ENCODE data around the gene GOLGA6A. TPM values are rescaled to one million over a fixed set of nuclear protein-coding genes. Genes with fewer than 3 reads are reported as not detected.
"Not testable (repeated sequence)": the region's sequence is repeated elsewhere in the genome, so short reads cannot be mapped to it uniquely, and the experiment has no call there.

The GOLGA6A gene
- total and polyA plus RNA-seq, 3 experiments from 2014 or later = 0.07 TPM; not detected in 2

DNA sequence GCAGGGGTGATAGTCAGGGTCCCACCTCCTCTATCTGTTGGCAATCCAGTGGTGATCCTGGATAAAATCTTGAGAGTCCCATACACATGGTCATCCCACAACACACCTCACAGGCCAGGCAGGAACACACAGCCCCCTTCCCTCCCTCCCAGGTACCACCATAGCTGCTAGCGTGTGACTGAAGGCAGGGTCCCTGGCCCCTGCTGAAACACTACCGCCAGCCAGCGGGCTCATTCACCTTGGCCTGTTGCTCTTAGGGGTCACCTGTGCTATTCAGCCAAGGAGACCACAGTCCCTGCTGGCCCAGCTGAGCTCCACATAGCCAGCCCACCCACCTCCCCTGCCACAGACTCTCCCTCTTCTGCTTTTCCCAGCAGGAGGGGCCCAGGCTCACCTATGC is 18.2 kb downstream of the GOLGA6A start:
- CTCF ChIA-PET = not testable (repeated sequence)

DNA sequence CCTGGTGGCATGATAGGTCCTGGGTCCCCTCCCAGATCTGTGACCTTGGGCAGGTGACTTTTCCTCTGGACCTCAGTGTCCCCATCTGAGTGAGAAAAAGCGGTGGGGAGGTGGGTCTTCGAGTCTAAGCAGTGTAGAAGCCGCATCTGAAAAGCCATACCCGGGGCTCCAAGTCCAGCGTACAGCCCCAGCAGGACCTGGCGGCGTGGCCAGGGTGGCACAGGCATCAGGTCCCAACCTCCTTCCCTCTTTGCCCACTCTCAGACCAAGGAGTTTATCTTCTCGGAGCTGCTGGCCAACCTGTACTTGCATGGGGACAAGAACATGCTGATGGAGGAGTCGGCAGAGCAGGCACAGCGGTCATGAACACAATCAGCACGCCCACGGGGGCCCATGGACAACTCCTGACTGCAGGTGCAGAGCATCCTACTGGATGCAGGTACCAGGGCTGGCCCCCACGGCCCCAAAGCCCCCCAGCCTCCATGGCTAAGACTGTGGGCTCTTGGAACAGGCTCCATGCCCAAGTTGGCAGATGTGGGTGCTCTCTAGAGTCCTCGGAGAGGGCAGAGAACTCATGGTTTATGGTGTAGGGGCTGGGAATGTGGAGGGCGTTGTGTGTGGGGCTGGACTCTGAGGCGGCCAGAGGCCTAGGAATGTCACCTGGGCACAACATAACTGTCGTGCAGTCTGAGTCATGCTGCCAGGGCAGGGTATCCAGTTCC is 18.8 kb downstream of the GOLGA6A start:
- H3K9me3 Mint-ChIP-seq; H3K27ac Mint-ChIP-seq; H3K4me3 Mint-ChIP-seq; H3K4me1 ChIP-seq (ENCODE audit: insufficient read depth, low read length); H3K27me3 Mint-ChIP-seq; H3K9me3 ChIP-seq (ENCODE audit: low read length); H3K27me3 ChIP-seq (ENCODE audit: insufficient read depth, low read length, poor library complexity, severe bottlenecking); POLR2A ChIA-PET; DNase-seq; CTCF ChIA-PET; H3K4me3 ChIP-seq (ENCODE audit: low read length); H3K27ac ChIP-seq (ENCODE audit: low read depth, low read length); H3K36me3 Mint-ChIP-seq; H3K36me3 ChIP-seq (ENCODE audit: insufficient read depth, low read length): not testable (repeated sequence)
- H3K4me1 Mint-ChIP-seq = peaks cover 6 to 11% (median 7%) of the 10 kb centered on the region in 3 donors

More for the DNA sequence above, 18.2 kb downstream of the GOLGA6A start:
- H3K27ac ChIP-seq (ENCODE audit: low read depth, low read length); H3K9me3 Mint-ChIP-seq; H3K27ac Mint-ChIP-seq; H3K4me1 Mint-ChIP-seq; H3K27me3 Mint-ChIP-seq; H3K36me3 ChIP-seq (ENCODE audit: insufficient read depth, low read length); POLR2A ChIA-PET; H3K9me3 ChIP-seq (ENCODE audit: low read length); H3K4me1 ChIP-seq (ENCODE audit: insufficient read depth, low read length); H3K4me3 Mint-ChIP-seq; H3K36me3 Mint-ChIP-seq; H3K27me3 ChIP-seq (ENCODE audit: insufficient read depth, low read length, poor library complexity, severe bottlenecking); DNase-seq; H3K4me3 ChIP-seq (ENCODE audit: low read length): not testable (repeated sequence)

DNA sequence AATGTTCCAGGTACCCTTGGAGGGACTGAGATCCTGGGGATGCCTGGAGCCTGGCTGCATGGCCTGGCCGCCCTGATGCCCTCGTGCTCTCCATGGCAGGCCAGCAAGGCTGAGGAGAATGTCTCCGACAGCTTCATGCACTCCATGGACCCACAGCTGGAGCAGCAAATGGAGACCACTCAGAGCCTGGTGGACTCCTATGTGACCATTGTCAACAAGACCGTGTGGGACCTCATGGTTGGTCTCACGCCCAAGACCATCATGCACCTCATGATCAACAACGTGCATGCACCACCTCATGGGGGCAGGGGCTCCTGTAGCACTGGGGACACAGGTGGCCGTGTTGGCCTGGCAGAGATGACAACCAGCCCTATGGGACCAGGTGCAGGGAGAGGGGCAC is 19.7 kb downstream of the GOLGA6A start:
- DNase-seq = no peak
- Histone ChIP-seq H3K27ac (ENCODE audit: low read depth, low read length) (no peak overlapping the region), H3K36me3 (ENCODE audit: insufficient read depth, low read length) (no peaks in the 10 kb centered on the region), H3K27me3 (ENCODE audit: insufficient read depth, low read length, poor library complexity, severe bottlenecking) (no peaks in the 10 kb centered on the region), H3K4me1 (ENCODE audit: insufficient read depth, low read length) (peaks cover 6% of the 10 kb centered on the region), H3K4me3 (ENCODE audit: low read length) (no peak overlapping the region), H3K9me3 (ENCODE audit: low read length) (no peaks in the 10 kb centered on the region)
- peaks cover 0 to 4% (median 0%) of the 10 kb centered on the region in 3 donors for H3K36me3 Mint-ChIP-seq
- no peak overlapping the region for H3K4me3 Mint-ChIP-seq
- H3K4me1 Mint-ChIP-seq = peaks cover 6 to 11% (median 7%) of the 10 kb centered on the region in 3 donors
- no peak overlapping the region for H3K27ac Mint-ChIP-seq
- ChIA-PET CTCF (no interaction called here), POLR2A (no interaction called here)
- no peaks in the 10 kb centered on the region for H3K9me3 Mint-ChIP-seq
- peaks cover 0 to 3% of the 10 kb centered on the region in 2 donors for H3K27me3 Mint-ChIP-seq

DNA sequence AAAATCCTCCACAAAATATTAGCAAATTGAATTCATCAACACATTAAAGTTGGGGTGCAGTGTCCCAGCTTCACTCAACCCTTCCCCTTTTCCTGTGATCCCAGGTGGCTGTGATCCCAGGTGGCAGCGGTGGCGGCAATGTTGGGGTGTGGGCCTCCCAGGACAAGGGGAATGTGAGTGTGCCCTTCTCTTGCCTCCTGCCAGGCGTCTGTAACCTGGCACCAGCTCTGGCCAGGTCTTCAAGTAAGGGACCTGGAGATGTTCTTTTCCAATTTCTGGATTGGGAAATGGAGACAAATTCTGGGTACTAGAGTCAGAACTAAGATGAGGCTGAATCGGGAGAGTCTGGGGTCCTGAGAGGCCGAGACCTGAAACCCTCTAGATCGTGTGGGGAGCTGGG is 20.1 kb downstream of the GOLGA6A start:
- POLR2A ChIA-PET = no interaction called here
- Mint-ChIP-seq H3K4me1 (peaks cover 6 to 11% (median 7%) of the 10 kb centered on the region in 3 donors), H3K36me3 (peaks cover 0 to 4% (median 0%) of the 10 kb centered on the region in 3 donors), H3K27ac (no peak overlapping the region), H3K27me3 (peaks cover 0 to 3% of the 10 kb centered on the region in 2 donors), H3K4me3 (no peak overlapping the region), H3K9me3 (no peaks in the 10 kb centered on the region)
- H3K9me3 ChIP-seq (ENCODE audit: low read length) = no peaks in the 10 kb centered on the region
- peaks cover 6% of the 10 kb centered on the region for H3K4me1 ChIP-seq (ENCODE audit: insufficient read depth, low read length)
- no peak overlapping the region for H3K27ac ChIP-seq (ENCODE audit: low read depth, low read length)
- no peak for DNase-seq
- no peaks in the 10 kb centered on the region for H3K36me3 ChIP-seq (ENCODE audit: insufficient read depth, low read length)
- CTCF ChIA-PET = interaction anchor here (0.6 kb wide), 1 partner anchor 135 kb away, joined by 3 read pairs; no protein-coding TSS in a partner anchor
- no peak overlapping the region for H3K4me3 ChIP-seq (ENCODE audit: low read length)
- no peaks in the 10 kb centered on the region for H3K27me3 ChIP-seq (ENCODE audit: insufficient read depth, low read length, poor library complexity, severe bottlenecking)

DNA sequence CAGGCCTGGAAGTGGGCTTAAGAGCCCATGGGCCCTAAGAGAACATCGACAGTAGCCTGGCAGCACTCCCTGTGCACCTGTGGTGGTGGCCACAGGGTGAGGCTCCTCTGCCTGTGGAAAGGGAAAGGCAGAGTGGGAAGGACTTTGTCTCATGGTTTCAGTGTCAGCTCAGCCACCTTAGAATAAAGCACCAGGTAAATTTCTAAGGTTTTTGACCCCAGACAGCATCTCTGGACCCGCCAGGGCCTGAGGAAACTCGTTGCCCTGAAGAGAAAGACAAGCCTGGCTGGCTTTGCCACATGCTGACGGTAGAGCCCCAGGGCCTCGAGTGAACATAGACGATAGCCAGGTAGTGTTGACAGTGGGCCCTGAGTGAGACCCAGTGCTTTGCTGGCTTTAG is 22.1 kb downstream of the GOLGA6A start:
- Histone ChIP-seq H3K36me3 (ENCODE audit: insufficient read depth, low read length) (no peaks in the 10 kb centered on the region), H3K27me3 (ENCODE audit: insufficient read depth, low read length, poor library complexity, severe bottlenecking) (no peaks in the 10 kb centered on the region), H3K9me3 (ENCODE audit: low read length) (no peaks in the 10 kb centered on the region), H3K4me3 (ENCODE audit: low read length) (no peak overlapping the region), H3K4me1 (ENCODE audit: insufficient read depth, low read length) (peaks cover 6% of the 10 kb centered on the region), H3K27ac (ENCODE audit: low read depth, low read length) (no peak overlapping the region)
- peaks cover 6 to 11% (median 7%) of the 10 kb centered on the region in 3 donors for H3K4me1 Mint-ChIP-seq
- DNase-seq = no peak
- no peak overlapping the region for H3K27ac Mint-ChIP-seq
- POLR2A ChIA-PET = no interaction called here
- no peaks in the 10 kb centered on the region for H3K27me3 Mint-ChIP-seq
- CTCF ChIA-PET = interaction anchor here (2.5 kb wide), 1 partner anchor 11 kb away, joined by 10 read pairs; no protein-coding TSS in a partner anchor
- H3K4me3 Mint-ChIP-seq = no peak overlapping the region
- no peaks in the 10 kb centered on the region for H3K9me3 Mint-ChIP-seq
- peaks cover 0 to 4% (median 1%) of the 10 kb centered on the region in 3 donors for H3K36me3 Mint-ChIP-seq

DNA sequence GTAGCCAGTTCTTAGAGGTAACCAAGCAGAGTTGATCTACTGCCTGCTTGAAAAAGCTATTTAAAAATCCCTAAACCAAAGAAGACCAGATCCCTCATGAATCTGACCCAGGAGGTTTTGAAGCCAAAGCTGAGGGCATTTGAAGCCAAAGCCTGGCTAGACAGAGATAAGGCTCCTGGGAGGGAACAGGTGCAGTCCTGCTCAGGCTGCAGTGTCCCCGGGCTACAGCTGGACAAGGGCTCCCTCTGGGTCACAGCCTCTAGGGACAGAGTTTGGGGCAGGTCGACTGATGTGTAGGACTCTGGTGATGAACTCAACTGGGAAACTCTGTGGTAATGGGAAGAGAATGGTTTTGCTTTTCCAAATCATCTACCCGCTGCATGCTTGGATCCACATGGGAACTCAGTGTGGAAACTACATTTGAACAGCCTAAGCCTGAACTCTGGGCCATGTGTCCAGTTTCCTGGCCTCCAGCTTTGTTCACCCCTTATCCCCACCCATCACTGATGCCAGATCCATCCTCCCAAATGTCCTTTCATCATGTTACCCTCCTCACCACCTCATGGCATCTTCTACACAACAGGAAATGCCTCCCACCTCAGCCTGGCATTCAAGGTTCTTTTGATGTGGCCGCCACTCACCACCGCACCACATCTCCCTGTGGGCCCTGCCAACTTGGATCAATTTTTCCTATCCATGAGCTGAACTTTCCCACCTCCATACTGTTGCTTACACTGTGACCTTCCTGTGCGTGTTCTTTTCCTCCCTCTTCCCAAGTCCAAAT is 23.1 kb downstream of the GOLGA6A start:
- H3K4me3 ChIP-seq (ENCODE audit: low read length); H3K27ac ChIP-seq (ENCODE audit: low read depth, low read length); DNase-seq; H3K9me3 ChIP-seq (ENCODE audit: low read length); H3K36me3 Mint-ChIP-seq; H3K27ac Mint-ChIP-seq; H3K27me3 Mint-ChIP-seq; H3K4me1 ChIP-seq (ENCODE audit: insufficient read depth, low read length); H3K27me3 ChIP-seq (ENCODE audit: insufficient read depth, low read length, poor library complexity, severe bottlenecking); POLR2A ChIA-PET; H3K4me3 Mint-ChIP-seq; H3K36me3 ChIP-seq (ENCODE audit: insufficient read depth, low read length); H3K9me3 Mint-ChIP-seq: not testable (repeated sequence)
- peaks cover 8 to 12% (median 11%) of the 10 kb centered on the region in 3 donors for H3K4me1 Mint-ChIP-seq
- CTCF ChIA-PET = interaction anchor here (2.5 kb wide), 1 partner anchor 10 kb away, joined by 10 read pairs; no protein-coding TSS in a partner anchor

DNA sequence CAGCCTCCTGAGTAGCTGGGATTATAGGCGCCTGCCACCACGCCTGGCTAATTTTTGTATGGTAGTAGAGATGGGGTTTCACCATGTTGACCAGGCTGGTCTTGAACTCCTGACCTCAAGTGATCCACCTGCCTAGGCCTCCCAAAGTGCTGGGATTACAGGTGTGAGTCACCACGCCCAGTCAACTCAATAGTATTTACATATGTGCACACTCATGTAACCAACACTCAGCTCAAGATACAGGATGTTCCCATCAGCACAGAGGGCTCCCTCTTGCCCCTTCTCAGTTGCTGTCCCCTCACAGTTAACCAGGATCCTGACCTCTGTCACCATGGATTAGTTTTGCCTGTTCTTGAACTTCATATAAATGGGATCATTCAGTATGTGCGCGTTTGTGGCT is 26.0 kb downstream of the GOLGA6A start:
- H3K27ac Mint-ChIP-seq; H3K4me3 ChIP-seq (ENCODE audit: low read length); H3K27me3 ChIP-seq (ENCODE audit: insufficient read depth, low read length, poor library complexity, severe bottlenecking); CTCF ChIA-PET; H3K36me3 Mint-ChIP-seq; H3K36me3 ChIP-seq (ENCODE audit: insufficient read depth, low read length); H3K9me3 ChIP-seq (ENCODE audit: low read length); H3K4me1 ChIP-seq (ENCODE audit: insufficient read depth, low read length); H3K9me3 Mint-ChIP-seq; H3K27ac ChIP-seq (ENCODE audit: low read depth, low read length); DNase-seq; H3K4me3 Mint-ChIP-seq; H3K27me3 Mint-ChIP-seq: not testable (repeated sequence)
- POLR2A ChIA-PET = interaction anchor here (0.7 kb wide), 1 partner anchor 1149 kb away, joined by 6 read pairs; no protein-coding TSS in a partner anchor
- H3K4me1 Mint-ChIP-seq = peaks cover 11 to 21% (median 19%) of the 10 kb centered on the region in 3 donors

DNA sequence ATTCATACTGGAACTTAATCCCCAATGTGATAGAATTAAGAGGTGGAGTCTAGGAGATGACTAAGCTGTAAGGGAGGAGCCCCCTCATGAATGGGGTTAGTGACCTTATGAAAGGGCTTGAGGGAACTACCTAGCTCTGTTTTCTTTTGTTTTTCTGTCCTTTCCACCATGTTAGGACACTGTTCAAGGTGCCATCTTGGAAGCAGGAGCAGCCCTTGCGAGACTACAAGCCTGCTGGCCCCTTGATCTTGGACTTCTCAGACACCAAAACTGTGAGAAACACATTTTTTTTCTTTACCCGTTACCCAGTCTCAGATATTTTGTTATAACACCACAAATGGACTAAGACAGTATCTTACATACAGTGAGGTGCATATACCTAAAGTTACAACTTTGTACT is 26.5 kb downstream of the GOLGA6A start:
- Histone ChIP-seq H3K36me3 (ENCODE audit: insufficient read depth, low read length) (no peaks in the 10 kb centered on the region), H3K27me3 (ENCODE audit: insufficient read depth, low read length, poor library complexity, severe bottlenecking) (no peaks in the 10 kb centered on the region), H3K27ac (ENCODE audit: low read depth, low read length) (no peak overlapping the region), H3K4me1 (ENCODE audit: insufficient read depth, low read length) (peaks cover 6% of the 10 kb centered on the region), H3K9me3 (ENCODE audit: low read length) (no peaks in the 10 kb centered on the region), H3K4me3 (ENCODE audit: low read length) (no peak overlapping the region)
- Mint-ChIP-seq H3K9me3 (no peaks in the 10 kb centered on the region), H3K4me3 (no peak overlapping the region), H3K4me1 (peaks cover 11 to 21% (median 19%) of the 10 kb centered on the region in 3 donors), H3K36me3 (peaks cover 0 to 4% (median 1%) of the 10 kb centered on the region in 3 donors), H3K27me3 (no peaks in the 10 kb centered on the region), H3K27ac (peak overlapping the region in 1 of 8 donors; percentile 21)
- CTCF ChIA-PET = interaction anchor here (0.6 kb wide), 1 partner anchor 270 kb away, joined by 3 read pairs; no protein-coding TSS in a partner anchor
- DNase-seq = no peak
- POLR2A ChIA-PET = interaction anchor here (0.7 kb wide), 1 partner anchor 1150 kb away, joined by 6 read pairs; no protein-coding TSS in a partner anchor
